HG02763 (cell line): ENCODE results near the gene MATR3.

ENCODE experiments used
- ATAC-seq: cut with Tn5 transposase; IDR thresholded peaks from one replicate; pipeline ENCODE4 v1.9.1; 2021; ENCODE audit warnings: mild to moderate bottlenecking, moderate library complexity; ENCODE audit not compliant: unreplicated experiment

Gene MATR3

DNA sequence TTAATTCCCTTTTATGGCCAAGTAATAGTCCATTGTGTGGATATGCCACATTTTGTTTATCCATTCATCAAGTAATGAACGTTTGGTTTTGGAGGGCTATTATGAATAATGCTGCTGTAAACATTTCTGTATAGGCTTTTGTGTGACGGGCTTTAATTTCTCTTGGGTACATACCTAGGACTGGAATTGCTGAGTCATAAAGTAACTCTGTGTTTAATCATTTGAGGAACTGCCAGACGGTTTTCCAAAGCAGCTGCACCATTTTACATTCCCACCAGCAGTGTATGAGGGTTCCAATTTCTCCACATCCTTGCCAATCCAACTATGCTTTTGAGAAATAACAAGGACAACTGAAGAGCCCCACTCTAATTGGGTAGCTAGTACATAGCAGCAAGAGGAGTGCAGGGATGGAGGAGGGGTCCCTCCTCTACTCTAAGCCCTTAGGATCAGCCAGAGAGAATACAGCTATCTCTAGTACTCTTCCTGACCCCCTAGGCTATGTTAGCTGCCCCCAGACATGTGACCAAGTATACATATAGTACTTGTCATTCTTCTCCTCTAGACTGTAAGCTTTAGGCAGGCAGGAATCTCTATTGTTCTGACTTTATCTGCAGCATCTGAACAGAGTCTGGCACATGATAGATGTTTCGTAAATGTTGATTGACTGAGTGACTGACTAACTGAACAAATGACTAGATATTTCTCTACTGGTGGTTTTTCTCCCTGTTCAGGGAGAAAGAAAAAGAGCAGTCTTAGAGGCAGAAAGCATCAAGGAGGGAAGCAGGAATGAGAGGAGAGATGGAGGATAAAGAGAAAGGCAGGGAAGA, 22.1 kb upstream of the MATR3 start:
- ATAC-seq, result no peak

DNA sequence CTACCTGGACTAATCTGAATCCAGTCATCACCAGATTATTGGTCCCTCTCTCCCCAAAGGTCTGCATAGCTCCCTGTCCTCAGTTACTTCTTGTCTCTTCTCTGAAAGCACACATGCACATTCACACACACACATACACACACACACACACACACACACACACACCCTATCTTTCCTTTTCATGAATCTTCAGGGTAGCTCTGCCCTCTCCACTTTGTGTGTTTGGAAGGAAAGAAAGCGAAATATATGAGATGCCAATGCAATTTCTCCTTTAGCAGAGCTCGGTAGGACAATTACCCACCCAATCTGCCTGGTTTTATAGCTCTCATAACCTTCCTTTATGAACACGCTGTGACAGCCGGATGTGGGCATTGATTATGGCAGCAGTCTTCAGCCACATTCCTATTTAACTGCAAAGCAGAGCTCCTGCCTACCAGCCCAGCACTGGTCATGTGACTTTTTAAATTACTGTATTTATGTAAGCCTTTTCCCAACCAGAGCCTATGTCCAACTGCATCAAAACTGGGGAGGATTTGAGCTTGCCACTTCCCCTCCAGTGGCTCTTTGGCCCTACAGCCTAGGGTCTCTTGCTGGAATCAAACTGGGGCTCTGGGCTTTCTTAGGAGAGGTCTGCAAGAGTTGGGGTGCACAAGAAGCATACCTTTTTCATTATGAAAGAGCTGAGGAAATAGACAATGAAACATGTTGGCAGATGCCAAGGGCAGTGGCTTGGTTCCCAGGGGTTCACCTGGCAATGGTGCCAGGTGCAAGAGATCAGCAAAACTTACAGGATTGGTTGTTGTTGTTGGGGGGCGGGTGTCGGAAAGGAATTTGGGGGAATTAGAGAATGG, 20.8 kb upstream of the MATR3 start:
- no peak for ATAC-seq

DNA sequence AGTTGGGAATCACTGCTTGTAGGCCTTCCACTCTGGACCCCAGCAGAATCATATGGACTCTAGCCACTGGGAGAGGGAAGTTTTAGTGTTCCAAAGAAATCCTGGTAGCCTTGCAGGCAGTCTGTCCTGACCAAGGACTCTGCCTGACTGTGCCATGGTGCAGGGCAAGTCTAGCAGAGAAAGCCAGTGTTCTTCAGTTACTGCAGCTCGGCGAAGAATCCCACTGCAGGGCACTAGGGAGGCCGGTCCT, 20.3 kb upstream of the MATR3 start:
- no peak for ATAC-seq

DNA sequence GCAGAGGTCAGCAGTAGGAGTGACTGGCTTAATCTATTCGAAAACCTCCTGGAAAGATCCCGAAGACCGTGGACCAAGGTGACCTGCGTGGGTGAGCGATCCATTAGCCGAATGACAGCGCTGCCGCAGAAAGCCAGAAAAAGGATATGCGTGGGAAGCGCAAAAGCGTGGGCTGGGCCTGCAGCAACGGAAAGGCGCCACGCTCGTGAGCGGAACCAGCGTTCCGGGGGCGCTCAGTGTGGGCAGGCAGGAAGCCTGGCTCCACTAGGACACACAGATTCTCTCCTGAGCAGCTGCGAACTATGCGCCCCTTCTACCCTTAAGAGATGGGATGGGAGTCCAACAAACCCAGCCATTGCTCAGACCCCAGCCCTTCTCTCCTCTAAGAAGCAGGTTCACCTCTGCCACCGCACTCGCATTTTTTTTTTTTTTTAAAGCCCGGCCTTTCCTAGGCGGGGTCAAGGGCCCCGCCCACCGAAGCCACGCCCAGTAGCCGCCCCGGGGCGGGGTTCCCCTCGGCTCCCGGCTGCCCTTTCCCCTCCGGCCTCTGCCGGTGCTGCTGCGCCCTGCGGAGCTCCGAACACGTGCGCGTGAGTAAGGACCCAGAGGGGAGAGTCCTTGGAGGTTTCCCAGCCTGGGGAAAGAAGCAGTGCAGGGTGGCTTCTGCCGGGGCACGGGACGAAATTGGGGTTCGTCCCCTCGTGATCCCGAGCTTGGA, 19.8 kb upstream of the MATR3 start:
- ATAC-seq, result peak; percentile 90

DNA sequence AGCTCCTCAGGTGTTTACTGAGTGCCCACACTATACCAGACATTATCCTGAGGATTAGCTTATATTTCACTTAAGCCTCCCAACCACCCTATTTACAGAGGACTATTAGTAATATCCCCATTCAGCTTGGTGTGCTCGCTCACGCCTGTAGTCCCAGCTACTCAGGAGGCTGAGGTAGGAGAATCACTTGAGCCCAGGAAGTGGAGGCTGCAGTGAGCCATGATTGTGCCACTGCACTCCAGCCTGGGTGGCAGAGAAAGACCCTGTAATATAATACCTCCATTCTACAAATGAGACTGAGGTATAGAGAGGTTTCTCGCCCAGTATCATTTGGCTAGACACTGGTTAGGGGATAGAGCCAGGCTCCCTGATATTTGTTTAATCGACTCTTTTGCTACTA, 18.0 kb upstream of the MATR3 start:
- no peak for ATAC-seq

DNA sequence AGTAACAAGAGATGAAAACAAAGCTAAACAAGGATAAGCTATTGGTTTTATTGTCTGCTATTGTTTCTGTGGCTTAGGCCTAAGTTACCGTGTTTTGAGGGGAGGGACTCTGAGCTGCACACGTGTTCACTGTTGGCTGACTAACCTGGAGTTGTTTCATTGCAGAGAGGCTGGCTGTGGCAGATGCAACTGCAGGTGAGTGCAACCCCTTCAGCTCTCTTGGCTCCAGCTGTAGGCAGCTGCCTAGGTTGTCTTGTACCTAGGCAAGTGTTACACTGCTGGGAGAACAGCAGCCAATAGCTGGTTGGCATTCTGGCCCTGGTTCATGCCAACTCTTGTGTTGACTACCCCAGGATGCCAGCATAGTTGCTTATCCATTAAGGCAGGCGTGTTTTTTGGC, 17.6 kb upstream of the MATR3 start:
- no peak for ATAC-seq

DNA sequence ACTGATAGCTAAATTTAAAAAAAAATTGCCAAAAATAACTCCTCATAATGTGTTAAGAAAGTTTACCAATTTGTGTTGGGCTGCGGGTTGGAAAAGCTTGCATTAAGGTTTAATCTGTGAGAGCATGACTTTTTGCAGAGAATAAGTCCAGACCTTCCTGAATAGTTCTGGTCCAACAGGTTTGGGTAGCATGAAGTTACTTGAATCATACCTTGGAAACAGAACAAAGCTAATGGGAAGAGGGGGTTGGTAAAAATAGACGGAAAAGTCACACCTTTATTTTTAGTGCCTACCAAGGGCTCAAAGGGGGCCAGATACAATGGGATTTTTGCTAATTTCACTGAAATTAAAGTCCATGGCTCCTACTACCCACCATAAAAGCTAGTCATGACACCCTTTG, 17.1 kb upstream of the MATR3 start:
- no peak for ATAC-seq

DNA sequence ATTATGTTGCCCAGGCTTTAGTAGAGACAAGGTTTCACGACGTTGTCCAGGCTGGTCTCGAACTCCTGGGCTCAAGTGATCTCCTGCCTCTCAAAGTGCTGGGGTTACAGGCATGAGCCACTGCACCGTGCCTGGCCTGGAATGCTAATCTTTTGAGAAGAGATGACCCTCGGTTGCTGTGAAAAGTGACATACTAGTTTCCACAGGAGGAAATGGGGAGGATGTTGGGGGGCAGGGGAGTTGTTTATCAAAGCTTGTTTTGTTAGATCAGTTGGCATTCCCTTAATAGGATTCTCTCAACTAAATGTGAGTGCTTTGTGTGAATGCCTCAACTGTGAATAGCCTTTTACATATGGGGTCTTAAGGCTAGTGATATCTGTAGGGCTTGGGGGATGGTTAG, 16.4 kb upstream of the MATR3 start:
- no peak for ATAC-seq

DNA sequence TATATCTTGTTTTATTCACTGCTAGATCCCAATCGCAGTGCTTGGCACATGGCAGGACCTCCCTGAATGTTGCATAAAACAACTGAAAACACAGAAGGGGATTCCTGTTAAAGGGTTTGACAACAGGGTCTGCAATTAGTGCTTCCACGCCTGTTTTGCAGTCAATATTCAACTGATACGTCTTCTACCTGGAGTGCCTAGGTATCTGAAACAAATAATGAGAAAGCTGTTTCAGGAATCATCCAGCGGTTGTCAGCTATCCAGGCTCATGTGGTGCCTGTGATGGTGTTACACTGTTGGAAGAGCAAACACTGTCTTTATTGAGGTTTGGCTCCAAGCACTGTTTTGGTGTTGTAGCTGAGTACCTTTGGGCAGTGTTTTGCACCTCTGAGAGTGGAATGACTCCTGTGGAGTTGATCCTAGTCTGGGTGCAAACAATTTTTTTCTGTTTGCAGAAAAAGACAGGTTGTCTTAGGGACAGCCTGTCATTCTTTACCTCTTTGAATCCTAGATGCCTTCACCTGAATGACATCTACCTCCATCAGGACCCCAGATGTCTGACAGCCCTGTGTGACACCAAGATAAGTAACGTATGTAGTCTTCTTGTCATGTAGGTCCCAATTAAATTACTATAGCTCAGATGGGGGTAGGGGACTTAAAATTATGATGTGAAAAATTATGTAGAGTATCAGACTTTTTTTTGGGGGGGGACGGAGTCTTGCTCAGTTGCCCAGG, 14.8 kb upstream of the MATR3 start:
- no peak for ATAC-seq

DNA sequence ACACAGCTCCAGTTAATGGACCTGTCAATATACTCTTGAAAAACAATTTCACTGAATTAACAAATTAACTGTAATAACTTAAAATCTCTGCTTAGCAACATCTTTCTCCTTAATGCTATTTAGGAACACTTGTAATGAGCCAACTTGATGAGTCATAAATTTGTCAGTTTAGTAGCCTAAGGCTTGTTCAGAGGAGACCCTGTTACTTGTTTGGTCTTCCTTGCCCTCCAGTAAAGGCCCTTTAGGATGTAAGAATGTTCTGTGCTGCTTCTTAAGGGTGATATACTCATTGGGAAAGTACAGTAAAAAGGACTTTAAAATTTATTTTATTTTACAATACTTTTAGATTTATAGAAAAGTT, 11.4 kb upstream of the MATR3 start:
- no peak for ATAC-seq

DNA sequence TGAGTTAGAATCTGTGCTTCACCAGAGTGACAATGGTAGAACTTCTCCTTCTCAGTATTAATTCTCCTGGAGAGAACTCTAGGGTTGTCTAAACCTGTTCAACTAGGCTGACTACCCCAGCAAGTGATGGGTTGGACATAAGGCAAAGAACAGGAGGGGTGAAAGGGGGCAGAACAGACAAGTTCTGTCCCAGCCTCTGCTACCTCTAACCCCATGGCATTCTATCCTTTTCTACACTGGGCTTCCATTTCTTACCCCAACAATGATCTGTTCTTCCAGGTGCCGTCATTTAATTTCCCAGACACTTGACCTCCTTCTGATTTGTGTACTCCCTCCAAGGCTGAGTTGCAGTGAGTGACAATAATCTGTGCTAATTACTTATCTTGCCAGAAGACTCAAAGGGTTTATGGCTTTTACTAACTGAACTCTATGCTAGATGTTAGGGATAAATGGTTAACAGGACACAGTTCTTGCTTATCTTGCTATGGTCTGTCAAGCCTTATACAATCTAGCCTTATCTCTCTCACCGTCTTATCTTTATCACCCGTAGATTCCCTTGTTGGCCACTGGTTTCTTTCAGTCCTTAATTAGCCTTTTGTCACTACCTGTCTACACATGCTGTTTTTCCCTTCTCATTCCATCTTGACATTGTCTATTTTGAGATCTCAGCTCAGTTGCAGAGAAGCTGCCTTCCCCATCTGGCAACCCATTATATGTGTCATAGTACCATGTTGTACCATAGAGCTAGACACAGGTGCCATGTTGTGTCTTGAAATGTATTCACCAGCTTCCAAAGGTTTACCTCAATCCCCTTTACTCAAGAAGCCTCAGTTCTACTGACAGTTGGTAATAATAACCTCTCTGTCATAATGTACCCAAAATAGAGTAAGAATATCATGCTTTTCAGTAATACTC, 10.0 kb upstream of the MATR3 start:
- no peak for ATAC-seq

DNA sequence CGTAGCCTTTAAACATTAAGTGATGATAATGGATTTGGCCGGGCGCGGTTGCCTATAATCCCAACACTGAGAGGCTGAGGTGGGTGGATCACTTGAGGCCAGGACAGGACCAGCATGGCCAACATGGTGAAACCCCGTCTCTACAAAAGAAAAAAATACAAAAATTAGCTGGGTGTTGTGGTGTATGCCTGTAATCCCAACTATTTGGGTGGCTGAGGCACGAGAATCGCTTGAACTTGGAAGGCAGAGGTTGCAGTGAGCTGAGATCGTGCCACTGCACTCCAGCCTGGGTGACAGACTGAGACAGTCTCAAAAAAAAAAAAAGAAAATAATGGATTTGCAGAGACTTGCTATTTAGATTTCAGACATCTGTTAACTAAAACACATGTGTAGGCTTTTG, 9.2 kb upstream of the MATR3 start:
- ATAC-seq, result no peak

DNA sequence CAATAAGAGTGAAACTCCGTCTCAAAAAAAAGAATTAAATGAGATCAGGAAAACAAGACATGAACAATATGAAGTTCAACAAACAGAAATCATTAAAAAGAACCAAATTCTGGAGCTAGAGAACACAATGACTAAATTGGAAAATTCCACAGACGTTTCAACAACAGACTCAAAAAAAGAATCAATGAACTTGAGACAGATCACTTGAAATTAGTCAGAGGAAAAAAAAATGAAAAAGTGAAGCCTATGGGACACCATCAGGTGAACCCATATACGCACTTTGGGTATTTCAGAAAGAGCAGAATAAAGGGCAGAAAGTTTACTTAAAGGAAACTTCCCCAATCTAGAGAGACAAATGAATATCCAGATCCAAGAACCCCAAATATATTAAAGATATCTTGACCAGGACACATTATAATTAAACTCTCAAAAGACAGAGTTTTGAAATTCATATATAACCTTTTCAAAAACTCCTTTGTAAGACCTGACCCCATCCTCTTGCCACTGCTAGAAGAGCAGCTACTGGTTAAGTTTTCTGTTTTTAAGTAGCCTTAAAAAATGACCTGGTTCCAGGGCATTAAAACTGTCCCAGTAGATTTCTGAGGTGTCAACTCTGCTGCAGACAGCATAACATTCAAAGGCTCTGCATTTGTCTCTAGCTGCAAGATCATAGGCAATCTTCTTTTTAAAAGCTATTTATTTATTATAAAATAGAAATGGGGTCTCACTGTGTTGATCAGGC, 7.7 kb upstream of the MATR3 start:
- no peak for ATAC-seq

DNA sequence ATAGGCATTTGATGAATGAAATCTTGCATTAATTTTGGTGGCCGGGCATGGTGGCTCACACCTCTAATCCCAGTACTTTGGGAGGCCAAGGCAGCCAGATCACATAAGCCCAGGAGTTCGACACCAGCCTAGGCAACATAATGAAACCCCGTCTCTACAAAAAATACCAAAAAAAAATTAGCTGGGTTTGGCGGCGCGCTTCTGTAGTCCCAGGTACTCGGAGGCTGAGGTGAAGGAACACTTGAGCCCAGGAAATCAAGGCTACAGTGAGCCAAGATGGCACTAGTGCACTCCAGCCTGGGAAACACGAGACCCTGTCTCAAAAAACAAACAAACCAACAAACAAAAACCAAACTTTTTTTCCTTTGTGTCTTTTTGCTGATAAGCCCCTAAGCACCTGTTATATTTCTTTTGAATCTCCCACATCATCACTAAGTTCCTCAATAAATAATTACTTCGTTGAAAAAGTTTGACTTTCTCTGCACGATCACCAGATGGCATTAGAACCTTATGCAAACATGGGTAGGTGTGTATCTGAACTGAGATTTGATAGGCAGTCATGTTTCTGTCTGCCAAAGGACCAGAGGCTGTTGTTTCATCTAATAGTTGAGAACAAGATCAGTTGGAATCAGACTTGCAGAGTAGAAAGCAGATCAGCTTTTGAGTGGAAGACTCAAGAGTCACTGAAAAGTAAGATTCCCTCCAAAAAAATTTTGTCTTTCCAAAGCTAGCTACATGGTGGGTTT, 5.5 kb upstream of the MATR3 start:
- ATAC-seq, result no peak

DNA sequence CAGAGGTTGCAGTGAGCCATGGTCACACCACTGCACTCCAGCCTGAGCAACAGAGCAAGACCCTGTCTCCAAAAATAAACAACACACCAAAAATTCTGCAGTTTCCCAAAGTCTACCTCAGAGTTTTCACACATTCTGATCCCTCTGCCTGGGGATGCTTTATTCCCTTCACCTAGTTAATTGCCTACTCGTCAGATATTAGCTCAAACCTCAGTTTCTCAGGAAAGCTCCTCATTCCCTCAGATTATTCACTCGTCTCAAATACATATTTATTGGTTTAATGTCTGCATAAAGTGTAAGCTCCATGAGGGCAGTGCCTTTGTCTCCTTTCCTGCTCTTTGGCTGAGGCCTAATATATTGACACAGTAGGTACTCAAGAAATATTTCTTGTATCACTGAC, 2.5 kb upstream of the MATR3 start:
- ATAC-seq, result no peak

DNA sequence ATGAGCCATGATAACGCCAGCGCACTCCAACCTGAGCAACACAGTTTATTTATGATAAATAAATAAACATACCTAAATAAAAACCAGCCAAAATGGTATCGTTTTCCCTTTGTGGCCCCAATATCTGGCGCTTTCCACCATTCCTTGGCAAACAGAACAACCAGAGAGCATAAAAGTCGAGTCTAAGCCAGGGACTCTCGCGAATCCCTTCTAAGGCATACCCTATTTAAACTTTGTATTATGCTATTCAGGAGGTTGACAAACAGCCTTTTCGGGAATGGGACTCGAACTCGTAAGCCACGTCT, 386 bp upstream of the MATR3 start:
- ATAC-seq, result no peak

DNA sequence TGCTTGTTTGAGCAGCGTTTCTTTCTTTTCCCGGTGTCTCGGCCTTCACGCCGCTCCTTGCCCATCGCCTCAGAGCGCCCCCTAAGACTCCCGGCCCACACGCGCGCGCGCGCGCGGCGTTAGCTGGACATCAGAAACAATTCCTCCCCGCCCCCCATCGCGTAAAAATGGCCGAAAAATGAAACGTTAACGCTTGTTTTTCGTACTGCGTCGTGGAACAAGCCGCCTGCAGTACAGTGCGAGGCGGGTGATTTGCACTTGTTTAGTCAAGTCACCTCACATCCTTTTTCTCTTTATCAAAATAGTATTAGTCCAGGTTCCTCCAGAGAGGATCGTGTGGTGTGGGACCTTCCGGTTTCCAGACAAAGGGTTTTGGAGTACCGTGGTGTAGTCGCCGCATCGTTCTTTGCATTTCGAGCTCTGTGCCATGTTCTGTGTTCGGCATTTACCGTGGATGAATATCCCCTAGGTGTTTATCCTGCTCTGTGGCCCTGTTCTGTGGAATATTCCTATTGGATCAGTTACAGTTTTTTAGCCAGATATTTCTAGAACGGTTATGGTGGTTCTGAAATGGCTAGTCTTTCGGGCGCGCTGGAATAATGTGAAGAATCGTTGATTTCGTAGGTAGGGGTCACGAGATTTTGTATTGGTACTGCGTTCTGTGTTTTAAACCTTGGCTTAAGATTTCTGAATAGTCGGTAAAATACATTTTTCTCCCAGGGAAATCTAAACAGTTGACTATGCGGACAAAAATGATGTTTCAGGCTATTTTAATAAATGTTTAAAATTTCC, 1.0 kb downstream of the MATR3 start:
- ATAC-seq, result peak; percentile 37

DNA sequence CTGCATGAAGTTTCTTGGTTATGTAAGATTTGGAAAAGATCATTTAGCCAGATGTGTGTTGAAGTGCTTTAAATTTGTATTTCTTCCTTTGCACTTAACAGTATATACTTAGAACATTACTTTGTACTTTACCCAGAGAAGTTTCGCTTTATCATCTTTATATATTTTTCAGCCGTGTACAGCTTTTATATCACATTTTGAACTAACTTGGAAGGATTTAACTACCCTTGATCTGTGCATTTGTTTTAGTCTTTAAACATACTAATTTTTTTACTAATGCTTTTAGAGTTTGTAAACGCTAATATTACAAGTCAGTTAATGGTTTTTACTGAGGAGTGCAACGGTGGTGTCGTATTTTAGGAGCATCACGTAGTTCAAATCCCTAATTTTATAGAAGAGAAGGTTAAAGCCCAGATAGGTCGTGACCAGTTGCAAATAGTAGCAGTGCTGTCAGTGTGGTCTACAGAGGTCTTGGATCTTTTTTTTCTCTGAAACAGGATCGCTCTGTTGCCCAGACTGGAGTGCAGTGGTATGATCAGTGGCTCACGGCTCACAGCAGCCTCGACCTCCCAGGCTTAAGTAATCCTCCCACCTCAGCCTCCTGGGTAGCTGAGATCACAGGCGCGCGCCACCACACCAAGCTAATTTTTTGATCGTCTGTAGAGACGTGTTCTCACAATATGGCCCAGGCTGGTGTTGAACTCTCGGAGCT, 2.0 kb downstream of the MATR3 start:
- no peak for ATAC-seq
